GM12878 (cell line): Measurements from ENCODE around the gene PLEKHA6. TPM values are rescaled to one million over a fixed set of nuclear protein-coding genes. Genes with fewer than 3 reads are reported as not detected.

Experiments used
- ATAC-seq: fragments of 200-7000 bp; cut with Tn5 transposase; 3 replicates; pipeline ENCODE4 v1.9.1; 2020; ENCODE audit warnings: mild to moderate bottlenecking, moderate library complexity
- BruUV-seq: library from RNA; stranded (reverse); fragments of 400-500 nt; replicated peaks from 2 replicates; lab custom pipeline; 2021; lab: Mats Ljungman, UMichigan
- CTCF ChIA-PET: fragments of 300-600 bp; sonication (Branson Sonifier 250); formaldehyde crosslinking; extraction: SDS; loops from one replicate; lab custom pipeline; 2021; ENCODE audit warnings: inconsistent platforms; lab: Yijun Ruan, JAX
- POLR2A ChIA-PET: fragments of 350-600 bp; formaldehyde crosslinking; extraction: SDS; loops from one replicate; lab custom pipeline; 2021; ENCODE audit warnings: inconsistent platforms; lab: Charles Lee
- RAD21 ChIA-PET: fragments of 300-600 bp; sonication (Branson Sonifier 250); formaldehyde crosslinking; loops from one replicate; lab custom pipeline; 2023; ENCODE audit warnings: antibody characterized with exemption; ENCODE audit not compliant: unreplicated experiment; lab: Charles Lee
- SMC1A ChIA-PET: fragments of 300-600 bp; sonication (Branson Sonifier 250); formaldehyde crosslinking; loops from one replicate; lab custom pipeline; 2023; ENCODE audit not compliant: unreplicated experiment, uncharacterized antibody; lab: Charles Lee
- DNase-seq: peaks from one replicate; pipeline ENCODE4 v3.0.0-alpha.2; 2011; ENCODE audit warnings: low read depth, low spot score
- FAIRE-seq: peaks from 3 replicates; lab custom pipeline; 2011; peaks lifted over from hg19 to GRCh38; lab: Jason Lieb, UNC
- H2AFZ ChIP-seq: 2 replicates; pipeline ENCODE4 v1.6.0; 2011; ENCODE audit warnings: low read depth, low read length, control low read depth; ENCODE audit not compliant: control insufficient read depth
- H3K27ac ChIP-seq: 2 replicates; pipeline ENCODE4 v1.5.1; 2011; ENCODE audit warnings: control low read depth; ENCODE audit not compliant: control insufficient read depth, insufficient read depth
- H3K27me3 ChIP-seq, 2 experiments: replicated peaks in 1 of 2; 2 replicates each; pipeline versions ENCODE4 v1.6.0 to v1.6.1; 2011; ENCODE audit warnings: low read length in 1 of 2; ENCODE audit not compliant: control insufficient read depth in 2 of 2, insufficient read depth in 2 of 2
- H3K36me3 ChIP-seq, 2 experiments: 2 replicates each; pipeline ENCODE4 v1.5.1; 2011; ENCODE audit warnings: low read length in 1 of 2; ENCODE audit not compliant: control insufficient read depth in 2 of 2, insufficient read depth in 2 of 2
- H3K4me1 ChIP-seq: 2 replicates; pipeline ENCODE4 v1.6.1; 2011; ENCODE audit warnings: mild to moderate bottlenecking, low read length, moderate library complexity, mixed read lengths; ENCODE audit not compliant: control insufficient read depth, insufficient read depth
- H3K4me2 ChIP-seq: 2 replicates; pipeline ENCODE4 v1.6.0; 2011; ENCODE audit warnings: control low read depth; ENCODE audit not compliant: control insufficient read depth, insufficient read depth
- H3K4me3 ChIP-seq: fragments of 200-600 bp; sonication (generic); 2 replicates; pipeline ENCODE4 v1.5.1; 2016
- H3K79me2 ChIP-seq: 2 replicates; pipeline ENCODE4 v1.6.0; 2011; ENCODE audit warnings: low read length; ENCODE audit not compliant: control insufficient read depth, insufficient read depth
- H3K9ac ChIP-seq: 2 replicates; pipeline ENCODE4 v1.8.0; 2011; ENCODE audit warnings: low read length, control low read depth, mixed read lengths; ENCODE audit not compliant: control insufficient read depth, insufficient read depth
- H3K9me3 ChIP-seq: replicated peaks from 3 replicates; pipeline ENCODE4 v1.5.1; 2011; ENCODE audit warnings: mild to moderate bottlenecking, low read length; ENCODE audit not compliant: control insufficient read depth, insufficient read depth
- H4K20me1 ChIP-seq: 2 replicates; pipeline ENCODE4 v1.6.0; 2011; ENCODE audit not compliant: control insufficient read depth, insufficient read depth
- CTCF ChIP-seq, 3 experiments: IDR thresholded peaks in 2 of 3; conservative IDR thresholded peaks in 1 of 3; 2 replicates each; pipeline ENCODE4 v1.5.1; 2011; ENCODE audit warnings: low read depth in 3 of 3, low read length in 3 of 3, mild to moderate bottlenecking in 3 of 3, control low read depth in 2 of 3, moderate library complexity in 2 of 3, inconsistent platforms in 1 of 3, mixed read lengths in 1 of 3; ENCODE audit not compliant: control insufficient read depth in 2 of 3, insufficient read depth in 1 of 3; ENCODE audit errors: extremely low read depth in 1 of 3
- PBX3 ChIP-seq: IDR thresholded peaks from 2 replicates; pipeline ENCODE4 v1.6.1; 2011; ENCODE audit warnings: mild to moderate bottlenecking, low read depth, low read length, moderate library complexity; ENCODE audit not compliant: insufficient replicate concordance
- SMAD5 ChIP-seq: IDR thresholded peaks from 2 replicates; pipeline ENCODE4 v1.6.1; 2016; ENCODE audit warnings: antibody characterized with exemption, low read depth
- TARDBP ChIP-seq: IDR thresholded peaks from 2 replicates; pipeline ENCODE4 v1.6.1; 2016; ENCODE audit warnings: borderline replicate concordance
- WGBS: methylation state at CpG from one replicate; pipeline ENCODE4 v1.1.6; 2016; ENCODE audit warnings: low lambda C conversion rate; ENCODE audit not compliant: insufficient replicate concordance, insufficient coverage; ENCODE audit errors: missing lambda C conversion rate; 5-methylcytosine and 5-hydroxymethylcytosine counted together
- in situ Hi-C: fragments of 300-500 bp; cut with MboI; formaldehyde crosslinking; loops from 9 replicates; pipeline ENCODE4 v1.14.3; 2018; ENCODE audit warnings: mixed read lengths
- intact Hi-C: fragments of 100-400 bp; cut with micrococcal nuclease; formaldehyde crosslinking; loops from one replicate; pipeline ENCODE4 v1.14.2; 2022; ENCODE audit not compliant: unreplicated experiment
- polyA plus RNA-seq, 11 experiments: library from polyadenylated mRNA; depleted of rRNA in 4 of 11; unstranded in 6 of 11; stranded (reverse) in 5 of 11; fragments of >200 nt; fragmentation: Nextera tagmentation in 4 of 11; fragmentation: Illumina TruSeq in 1 of 11; extraction: Ambion mirVana in 4 of 11; extraction: Trizol in 1 of 11; gene quantifications; 1 replicate in 1 of 11; 2 replicates in 10 of 11; pipeline versions ENCODE4 v1.2.1 to v1.2.3, GENCODE V29; 2011 to 2016; ENCODE audit warnings: inconsistent platforms in 2 of 11, missing spikeins in 2 of 11, low read depth in 1 of 11
- total RNA-seq, 4 experiments: library from RNA; depleted of rRNA in 3 of 4; stranded (reverse); fragments of >200 nt in 3 of 4; fragmentation: Illumina TruSeq in 1 of 4; extraction: Trizol in 1 of 4; gene quantifications; 2 replicates each; pipeline versions ENCODE4 v1.2.1 to v1.2.3, GENCODE V29; 2013 to 2021

PLEKHA6 gene
- total and polyA plus RNA-seq, 10 of the 15 experiments (the other 5 are each of a cell fraction or from before 2014, with no cell fraction given) = 0.04 to 0.81 (median 0.19) TPM; not detected in 4

GRCh38 chr1:204322339-204322868 lies 37.3 kb downstream of the PLEKHA6 start:
- Histone ChIP-seq H3K27me3 (peaks cover 0 to 6% of the 10 kb centered on the region in 2 experiments; a peak in 2 of 4 replicates), H3K79me2 (no peaks in the 10 kb centered on the region), H3K4me1 (no peaks in the 10 kb centered on the region), H3K4me2 (no peak overlapping the region)
- BruUV-seq = no TSS peak
- ChIA-PET RAD21 (interaction anchor here (2.7 kb wide), 1 partner anchor 9 kb away, joined by 7 read pairs; no protein-coding TSS in a partner anchor), CTCF (interaction anchor here (0.6 to 1.5 kb wide), 3 partner anchors 11 to 115 kb away, joined by 3 to 5 read pairs (median 3); no protein-coding TSS in a partner anchor), SMC1A (interaction anchor here (1.3 kb wide), 1 partner anchor 14 kb away, joined by 3 read pairs; no protein-coding TSS in a partner anchor)
- 20% methylated on average over 8 of the region's 8 CpGs for WGBS
- TF ChIP-seq TARDBP (no peak), PBX3 (no peak), SMAD5 (no peak), CTCF (IDR thresholded peaks at IDR 0.05 in 2 of 3, conservative IDR thresholded peaks at IDR 0.05 in 1 of 3; ENCODE audit: control insufficient read depth in 2 of 3, extremely low read depth in 1 of 3, insufficient read depth in 1 of 3, low read depth in 3 of 3, low read length in 3 of 3) (no peak)
- TF ChIP-seq, all 136 proteins: peak for 0
- in situ Hi-C loops (no loop called here), intact Hi-C loops (no loop called here)
- Histone ChIP-seq H3K9me3 (no peaks in the 10 kb centered on the region), H3K9ac (no peak overlapping the region), H4K20me1 (no peaks in the 10 kb centered on the region), H3K27ac (no peak overlapping the region), H3K4me3 (no peak overlapping the region), H3K36me3 (no peaks in the 10 kb centered on the region), H2AFZ (no peak overlapping the region)
- FAIRE-seq (no peak), DNase-seq (no peak), ATAC-seq (no peak)
- POLR2A ChIA-PET = interaction anchor here (0.5 kb wide), 1 partner anchor 1595 kb away, joined by 3 read pairs; no protein-coding TSS in a partner anchor
